ENCODE data around the gene RBM33. TPM values are rescaled to one million over a fixed set of nuclear protein-coding genes. Genes with fewer than 3 reads are reported as not detected.

The RBM33 gene
- total and polyA plus RNA-seq, 3 experiments from 2014 or later = 68.5 to 71.6 (median 68.7) TPM

DNA sequence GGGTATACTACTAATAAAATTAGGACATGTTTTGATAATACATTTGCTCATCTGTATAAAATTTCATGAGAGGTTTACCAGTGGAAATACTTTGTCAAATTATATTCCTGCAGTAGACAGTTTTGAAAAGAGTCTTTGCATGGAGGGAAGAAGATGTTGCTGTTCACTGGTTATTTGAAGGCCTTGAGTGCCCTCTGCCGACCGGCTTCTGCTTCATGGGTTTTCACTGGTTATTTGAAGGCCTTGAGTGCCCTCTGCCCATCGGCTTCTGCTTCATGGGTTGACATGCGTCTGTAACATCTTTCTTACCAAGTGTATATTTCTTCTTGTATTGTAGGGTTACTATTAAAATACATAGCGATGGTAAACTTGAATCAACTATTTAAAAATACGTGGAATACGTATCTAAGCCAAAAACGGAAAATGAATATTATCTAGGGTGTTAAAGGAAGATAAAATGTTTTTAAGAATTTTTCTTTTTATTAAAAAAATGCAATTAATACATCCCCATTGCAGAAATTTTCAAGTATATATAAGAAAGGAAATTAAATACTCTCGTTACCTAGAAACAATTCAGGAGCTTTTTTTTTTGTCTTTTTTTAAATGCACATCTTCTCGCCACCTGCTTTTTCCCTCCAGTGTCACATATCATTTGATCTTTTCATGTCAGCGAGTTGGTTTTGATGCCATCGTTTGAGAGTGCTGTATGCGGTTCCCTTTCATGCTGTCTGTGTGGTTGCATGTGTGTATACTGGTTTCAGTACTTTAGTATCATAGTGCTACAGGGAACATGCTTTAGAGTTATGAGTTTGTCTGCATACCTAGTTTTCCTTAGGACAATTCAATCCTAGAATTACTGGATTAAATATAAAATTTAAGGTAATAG lies 94.4 kb downstream of the RBM33 start:
- H3K27me3 Mint-ChIP-seq = no peaks in the 10 kb centered on the region
- Histone ChIP-seq H3K4me3 (ENCODE audit: low read length) (no peak overlapping the region), H3K36me3 (ENCODE audit: insufficient read depth, low read length) (peaks cover 23% of the 10 kb centered on the region), H3K4me1 (ENCODE audit: insufficient read depth, low read length) (peaks cover 15% of the 10 kb centered on the region), H3K27ac (ENCODE audit: low read depth, low read length) (no peak overlapping the region), H3K27me3 (ENCODE audit: insufficient read depth, low read length, poor library complexity, severe bottlenecking) (no peaks in the 10 kb centered on the region), H3K9me3 (ENCODE audit: low read length) (no peaks in the 10 kb centered on the region)
- peak overlapping the region in 5 of 7 donors; percentile 13 to 55 (median 34) for H3K4me3 Mint-ChIP-seq
- POLR2A ChIA-PET = interaction anchor here (0.6 kb wide), 1 partner anchor 266 kb away, joined by 4 read pairs; no protein-coding TSS in a partner anchor
- peaks cover 6 to 82% (median 21%) of the 10 kb centered on the region in 3 donors for H3K36me3 Mint-ChIP-seq
- peak overlapping the region; percentile 7 to 86 (median 42) for H3K27ac Mint-ChIP-seq
- peaks cover 41 to 63% (median 50%) of the 10 kb centered on the region in 3 donors for H3K4me1 Mint-ChIP-seq
- no peaks in the 10 kb centered on the region for H3K9me3 Mint-ChIP-seq
- CTCF ChIA-PET = interaction anchor here (0.7 to 1.3 kb wide), 3 partner anchors 141 to 358 kb away, joined by 3 read pairs; no protein-coding TSS in a partner anchor
- DNase-seq = peak; percentile 24 to 83 (median 40)

DNA sequence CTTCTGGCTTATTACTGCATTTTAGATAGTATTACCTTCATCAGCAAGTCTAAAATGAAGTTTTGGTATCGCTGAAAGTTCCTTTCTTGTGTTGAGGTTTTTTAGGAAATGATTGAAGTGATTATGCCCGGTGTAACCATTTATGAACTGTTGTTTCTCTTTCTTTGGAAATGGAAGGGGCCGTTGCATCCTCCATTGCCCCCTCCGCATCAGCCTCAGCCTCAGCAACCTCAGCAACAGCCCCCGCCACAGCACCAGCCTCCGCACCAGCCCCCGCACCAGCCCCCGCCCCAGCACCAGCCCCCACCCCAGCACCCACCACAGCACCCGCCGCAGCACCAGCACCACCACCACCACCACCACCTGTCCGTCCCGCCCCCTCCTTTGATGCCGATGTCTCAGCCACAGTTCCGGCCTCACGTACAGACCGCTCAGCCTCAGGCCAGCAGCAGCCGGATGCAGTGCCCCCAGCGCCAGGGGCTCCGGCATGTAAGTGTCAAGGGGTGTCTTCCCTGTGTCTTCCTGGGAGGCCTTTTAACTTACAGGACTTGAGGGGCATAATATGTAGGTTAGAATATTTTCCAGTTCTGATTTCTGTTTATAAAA lies 95.2 kb downstream of the RBM33 start:
- peaks cover 6 to 80% (median 21%) of the 10 kb centered on the region in 3 donors for H3K36me3 Mint-ChIP-seq
- peak overlapping the region in 7 of 8 donors; percentile 49 to 86 (median 61) for H3K27ac Mint-ChIP-seq
- Histone ChIP-seq H3K4me1 (ENCODE audit: insufficient read depth, low read length) (peaks cover 15% of the 10 kb centered on the region), H3K27me3 (ENCODE audit: insufficient read depth, low read length, poor library complexity, severe bottlenecking) (no peaks in the 10 kb centered on the region), H3K27ac (ENCODE audit: low read depth, low read length) (no peak overlapping the region), H3K4me3 (ENCODE audit: low read length) (no peak overlapping the region), H3K9me3 (ENCODE audit: low read length) (no peaks in the 10 kb centered on the region), H3K36me3 (ENCODE audit: insufficient read depth, low read length) (peaks cover 23% of the 10 kb centered on the region)
- CTCF ChIA-PET = interaction anchor here (1.0 to 1.3 kb wide), 2 partner anchors 142 to 359 kb away, joined by 3 read pairs; no protein-coding TSS in a partner anchor
- no peaks in the 10 kb centered on the region for H3K9me3 Mint-ChIP-seq
- peak in 3 of 5 donors; percentile 9 to 50 (median 39) for DNase-seq
- peak overlapping the region in 6 of 7 donors; percentile 37 to 65 (median 50) for H3K4me3 Mint-ChIP-seq
- H3K4me1 Mint-ChIP-seq = peaks cover 36 to 55% (median 42%) of the 10 kb centered on the region in 3 donors
- H3K27me3 Mint-ChIP-seq = no peaks in the 10 kb centered on the region
- POLR2A ChIA-PET = no interaction called here

- Mint-ChIP-seq H3K4me1 (peaks cover 32 to 59% (median 38%) of the 10 kb centered on the region in 3 donors), H3K27me3 (no peaks in the 10 kb centered on the region), H3K4me3 (peak overlapping the region in 1 of 7 donors; percentile 7), H3K27ac (peak overlapping the region in 3 of 8 donors; percentile 19 to 45 (median 22)), H3K9me3 (no peaks in the 10 kb centered on the region), H3K36me3 (peaks cover 6 to 86% (median 24%) of the 10 kb centered on the region in 3 donors)
- Histone ChIP-seq H3K27me3 (ENCODE audit: insufficient read depth, low read length, poor library complexity, severe bottlenecking) (no peaks in the 10 kb centered on the region), H3K4me1 (ENCODE audit: insufficient read depth, low read length) (peaks cover 15% of the 10 kb centered on the region), H3K36me3 (ENCODE audit: insufficient read depth, low read length) (peaks cover 36% of the 10 kb centered on the region), H3K27ac (ENCODE audit: low read depth, low read length) (no peak overlapping the region), H3K4me3 (ENCODE audit: low read length) (no peak overlapping the region), H3K9me3 (ENCODE audit: low read length) (no peaks in the 10 kb centered on the region)
- POLR2A ChIA-PET = no interaction called here
- CTCF ChIA-PET = no interaction called here
- no peak for DNase-seq
Measured at GRCh38 chr7:155741082-155741481, 96.6 kb downstream of the RBM33 start.

DNA sequence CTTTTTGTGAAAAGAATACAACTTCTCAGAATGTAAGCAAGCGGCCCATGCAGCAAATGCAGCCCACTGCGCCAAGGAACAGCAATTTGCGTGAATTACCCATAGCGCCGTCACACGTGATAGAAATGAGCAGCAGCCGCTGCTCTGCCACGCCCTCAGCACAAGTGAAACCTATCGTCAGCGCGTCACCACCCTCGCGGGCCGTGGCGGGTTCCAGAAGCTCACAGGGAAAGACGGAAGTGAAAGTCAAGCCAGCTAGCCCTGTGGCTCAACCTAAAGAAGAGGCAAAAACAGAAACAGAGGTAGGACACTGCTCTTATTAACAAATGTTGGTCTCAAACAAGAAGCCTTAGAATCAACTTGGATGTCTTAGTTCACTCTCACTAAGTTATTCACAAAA lies 97.3 kb downstream of the RBM33 start:
- H3K4me1 Mint-ChIP-seq = peaks cover 37 to 63% (median 43%) of the 10 kb centered on the region in 3 donors
- H3K4me3 ChIP-seq (ENCODE audit: low read length) = no peak overlapping the region
- H3K4me3 Mint-ChIP-seq = no peak overlapping the region
- no peaks in the 10 kb centered on the region for H3K27me3 Mint-ChIP-seq
- peaks cover 6 to 92% (median 27%) of the 10 kb centered on the region in 3 donors for H3K36me3 Mint-ChIP-seq
- peaks cover 38% of the 10 kb centered on the region for H3K36me3 ChIP-seq (ENCODE audit: insufficient read depth, low read length)
- peak overlapping the region in 4 of 8 donors; percentile 14 to 59 (median 23) for H3K27ac Mint-ChIP-seq
- H3K9me3 ChIP-seq (ENCODE audit: low read length) = no peaks in the 10 kb centered on the region
- peaks cover 15% of the 10 kb centered on the region for H3K4me1 ChIP-seq (ENCODE audit: insufficient read depth, low read length)
- H3K27ac ChIP-seq (ENCODE audit: low read depth, low read length) = no peak overlapping the region
- ChIA-PET CTCF (interaction anchor here (1.0 kb wide), 1 partner anchor 143 kb away, joined by 4 read pairs; no protein-coding TSS in a partner anchor), POLR2A (no interaction called here)
- no peaks in the 10 kb centered on the region for H3K27me3 ChIP-seq (ENCODE audit: insufficient read depth, low read length, poor library complexity, severe bottlenecking)
- H3K9me3 Mint-ChIP-seq = no peaks in the 10 kb centered on the region
- peak in 2 of 5 donors; percentile 6 to 11 for DNase-seq

DNA sequence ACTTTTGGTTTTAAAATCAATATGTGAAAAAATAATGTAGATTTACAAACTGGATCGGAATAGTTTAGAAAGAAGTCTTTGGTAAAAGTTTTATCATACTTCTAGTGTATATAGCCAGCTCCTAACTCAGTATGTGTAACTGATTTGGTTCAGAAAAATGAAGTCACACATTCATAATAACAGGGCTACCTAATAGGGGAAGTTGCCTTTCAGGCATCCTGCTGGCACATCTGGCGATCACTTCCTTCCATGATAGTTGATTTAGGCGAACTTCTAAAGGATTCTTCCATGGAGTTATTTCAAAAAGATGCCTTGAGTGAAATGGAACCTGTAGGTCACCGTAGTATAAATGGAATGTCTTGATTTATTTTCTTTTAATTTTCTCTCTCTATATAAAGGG lies 98.7 kb downstream of the RBM33 start:
- Mint-ChIP-seq H3K27ac (peak overlapping the region in 1 of 8 donors; percentile 48), H3K4me3 (no peak overlapping the region), H3K4me1 (peaks cover 41 to 70% (median 54%) of the 10 kb centered on the region in 3 donors), H3K9me3 (no peaks in the 10 kb centered on the region), H3K36me3 (peaks cover 6 to 91% (median 28%) of the 10 kb centered on the region in 3 donors), H3K27me3 (no peaks in the 10 kb centered on the region)
- CTCF ChIA-PET = no interaction called here
- POLR2A ChIA-PET = no interaction called here
- H3K36me3 ChIP-seq (ENCODE audit: insufficient read depth, low read length) = peaks cover 38% of the 10 kb centered on the region
- H3K4me3 ChIP-seq (ENCODE audit: low read length) = no peak overlapping the region
- no peaks in the 10 kb centered on the region for H3K27me3 ChIP-seq (ENCODE audit: insufficient read depth, low read length, poor library complexity, severe bottlenecking)
- no peak overlapping the region for H3K27ac ChIP-seq (ENCODE audit: low read depth, low read length)
- H3K4me1 ChIP-seq (ENCODE audit: insufficient read depth, low read length) = peaks cover 12% of the 10 kb centered on the region
- DNase-seq = no peak
- H3K9me3 ChIP-seq (ENCODE audit: low read length) = no peaks in the 10 kb centered on the region

- H3K36me3 Mint-ChIP-seq = peaks cover 6 to 87% (median 27%) of the 10 kb centered on the region in 3 donors
Measured at GRCh38 chr7:155744971-155745683, 100.7 kb downstream of the RBM33 start.

GRCh38 chr7:155745737-155746136 lies 101.3 kb downstream of the RBM33 start:
- Mint-ChIP-seq H3K36me3 (peaks cover 6 to 82% (median 25%) of the 10 kb centered on the region in 3 donors), H3K4me3 (no peak overlapping the region), H3K4me1 (peaks cover 42 to 71% (median 60%) of the 10 kb centered on the region in 3 donors), H3K9me3 (no peaks in the 10 kb centered on the region), H3K27me3 (no peaks in the 10 kb centered on the region), H3K27ac (no peak overlapping the region)
- no peaks in the 10 kb centered on the region for H3K9me3 ChIP-seq (ENCODE audit: low read length)
- H3K27ac ChIP-seq (ENCODE audit: low read depth, low read length) = no peak overlapping the region
- H3K4me3 ChIP-seq (ENCODE audit: low read length) = no peak overlapping the region
- no peaks in the 10 kb centered on the region for H3K27me3 ChIP-seq (ENCODE audit: insufficient read depth, low read length, poor library complexity, severe bottlenecking)
- peaks cover 30% of the 10 kb centered on the region for H3K36me3 ChIP-seq (ENCODE audit: insufficient read depth, low read length)
- DNase-seq = no peak
- no peaks in the 10 kb centered on the region for H3K4me1 ChIP-seq (ENCODE audit: insufficient read depth, low read length)
- ChIA-PET POLR2A (no interaction called here), CTCF (interaction anchor here (1.5 to 1.7 kb wide), 2 partner anchors 22 to 147 kb away, joined by 5 to 6 read pairs; no protein-coding TSS in a partner anchor)

More at GRCh38 chr7:155744971-155745683, 100.7 kb downstream of the RBM33 start:
- H3K4me3 Mint-ChIP-seq = peak overlapping the region in 1 of 7 donors; percentile 52
- no peak overlapping the region for H3K27ac ChIP-seq (ENCODE audit: low read depth, low read length)
- peaks cover 43 to 73% (median 58%) of the 10 kb centered on the region in 3 donors for H3K4me1 Mint-ChIP-seq
- ChIA-PET POLR2A (no interaction called here), CTCF (interaction anchor here (1.5 to 1.7 kb wide), 2 partner anchors 22 to 147 kb away, joined by 5 to 6 read pairs; no protein-coding TSS in a partner anchor)
- H3K27ac Mint-ChIP-seq = peak overlapping the region in 1 of 8 donors; percentile 32
- H3K27me3 Mint-ChIP-seq = no peaks in the 10 kb centered on the region
- DNase-seq = no peak
- H3K4me3 ChIP-seq (ENCODE audit: low read length) = no peak overlapping the region
- no peaks in the 10 kb centered on the region for H3K27me3 ChIP-seq (ENCODE audit: insufficient read depth, low read length, poor library complexity, severe bottlenecking)
- H3K9me3 ChIP-seq (ENCODE audit: low read length) = no peaks in the 10 kb centered on the region
- H3K9me3 Mint-ChIP-seq = no peaks in the 10 kb centered on the region
- peaks cover 36% of the 10 kb centered on the region for H3K36me3 ChIP-seq (ENCODE audit: insufficient read depth, low read length)
- peaks cover under 1% of the 10 kb centered on the region for H3K4me1 ChIP-seq (ENCODE audit: insufficient read depth, low read length)

Data from CD8-positive, alpha-beta memory T cell (primary cell).